ENCODE measurements around the gene TNC. TPM values are rescaled to one million over a fixed set of nuclear protein-coding genes. Genes with fewer than 3 reads are reported as not detected.

TNC gene
- polyA plus RNA-seq, 3 donors: 0.02 TPM; not detected in 2

DNA sequence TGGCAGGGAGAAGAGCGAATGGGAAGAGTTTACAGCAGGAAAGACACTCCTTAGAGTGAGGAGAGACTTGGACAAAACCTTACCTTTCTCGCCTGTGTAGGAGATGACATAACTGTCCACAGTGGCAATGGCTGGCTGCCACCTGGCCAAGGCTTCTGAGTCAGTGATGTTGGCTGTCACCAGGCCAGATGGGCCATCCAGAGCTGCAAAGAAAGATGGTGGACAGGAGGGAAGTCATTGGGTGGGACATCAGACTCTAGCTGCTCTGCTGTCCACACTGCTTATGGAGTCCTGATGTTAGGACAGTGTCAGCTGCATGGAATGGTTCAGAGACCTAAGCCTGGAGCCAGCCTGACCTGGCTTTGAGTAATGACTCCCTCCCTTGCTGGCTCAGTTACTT is 79.8 kb downstream of the TNC start:
- Histone ChIP-seq H3K36me3 (replicated peaks in 1 of 2; ENCODE audit: control insufficient read depth in 1 of 2, insufficient read depth in 2 of 2, low read length in 2 of 2) (no peaks in the 10 kb centered on the region), H3K27me3 (ENCODE audit: control insufficient read depth in 2 of 2, insufficient read depth in 2 of 2, low read length in 2 of 2) (peaks cover 18 to 23% of the 10 kb centered on the region in 2 donors), H4K20me1 (ENCODE audit: insufficient read depth, low read length) (no peaks in the 10 kb centered on the region), H3K9me3 (replicated peaks in 1 of 2; ENCODE audit: control insufficient read depth in 1 of 2, insufficient read depth in 1 of 2, low read length in 2 of 2) (no peaks in the 10 kb centered on the region), H2AFZ (ENCODE audit: insufficient read depth, low read depth, low read length, poor library complexity, severe bottlenecking) (no peak overlapping the region), H3K27ac (ENCODE audit: low read depth in 1 of 2, low read length in 2 of 2) (no peak overlapping the region), H3K9ac (ENCODE audit: insufficient read depth, low read length, poor library complexity, severe bottlenecking) (no peak overlapping the region), H3K79me2 (ENCODE audit: insufficient read depth, low read length) (no peaks in the 10 kb centered on the region), H3K4me1 (ENCODE audit: control insufficient read depth in 1 of 2, insufficient read depth in 2 of 2, low read length in 2 of 2) (peaks cover 27 to 29% of the 10 kb centered on the region in 2 donors), H3K4me3 (replicated peaks in 1 of 3; ENCODE audit: low read depth in 2 of 3, low read length in 3 of 3) (no peak overlapping the region), H3K4me2 (replicated peaks; ENCODE audit: extremely low read depth, low read length, poor library complexity, severe bottlenecking) (no peak overlapping the region)
- Mint-ChIP-seq H3K36me3 (no peaks in the 10 kb centered on the region), H3K27me3 (ENCODE audit: low read depth in 3 of 3) (peaks cover 12 to 28% (median 19%) of the 10 kb centered on the region in 3 donors), H3K4me3 (no peak overlapping the region), H3K4me1 (peaks cover 27% of the 10 kb centered on the region), H3K9me3 (peaks cover 0 to 3% (median 0%) of the 10 kb centered on the region in 7 donors), H3K27ac (no peak overlapping the region)
- no peak for DNase-seq
- intact Hi-C loops (cut with micrococcal nuclease): no loop called here
- TF ChIP-seq CTCF (IDR thresholded peaks at IDR 0.05): no peak
- WGBS (ENCODE audit: insufficient coverage): 100% methylated on average over 1 of the region's 2 CpGs

DNA sequence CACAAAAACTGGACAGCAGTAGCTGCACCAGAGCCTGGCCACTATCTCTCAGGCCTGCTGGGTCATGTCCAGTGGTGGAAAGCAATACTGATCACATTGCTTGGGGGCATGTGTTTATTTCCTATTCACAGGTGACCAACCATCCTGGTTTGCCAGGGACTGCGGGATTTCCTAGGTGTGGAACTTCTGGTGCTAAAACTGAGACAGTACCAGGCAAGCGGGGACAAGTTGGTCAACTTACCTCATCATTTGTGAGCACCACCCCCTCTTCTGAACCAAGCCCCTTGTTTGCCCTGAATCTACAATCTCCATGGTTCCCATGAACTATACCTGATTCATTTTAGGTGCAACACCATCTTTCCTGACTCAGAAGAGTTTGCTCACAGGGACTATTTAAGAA is 81.3 kb downstream of the TNC start:
- intact Hi-C loops (cut with micrococcal nuclease): no loop called here
- H3K27ac Mint-ChIP-seq: no peak overlapping the region

More for the DNA sequence above, 81.3 kb downstream of the TNC start:
- peaks cover 13 to 16% of the 10 kb centered on the region in 2 donors for H3K27me3 ChIP-seq (ENCODE audit: control insufficient read depth in 2 of 2, insufficient read depth in 2 of 2, low read length in 2 of 2)
- Mint-ChIP-seq H3K4me3 (no peak overlapping the region), H3K4me1 (peaks cover 18% of the 10 kb centered on the region), H3K27me3 (ENCODE audit: low read depth in 3 of 3) (peaks cover 5 to 16% (median 13%) of the 10 kb centered on the region in 3 donors), H3K36me3 (no peaks in the 10 kb centered on the region), H3K9me3 (peaks cover 0 to 3% (median 0%) of the 10 kb centered on the region in 7 donors)
- H3K4me2 ChIP-seq (replicated peaks; ENCODE audit: extremely low read depth, low read length, poor library complexity, severe bottlenecking): no peak overlapping the region
- no peaks in the 10 kb centered on the region for H3K36me3 ChIP-seq (replicated peaks in 1 of 2; ENCODE audit: control insufficient read depth in 1 of 2, insufficient read depth in 2 of 2, low read length in 2 of 2)
- no peaks in the 10 kb centered on the region for H3K79me2 ChIP-seq (ENCODE audit: insufficient read depth, low read length)
- H3K4me1 ChIP-seq (ENCODE audit: control insufficient read depth in 1 of 2, insufficient read depth in 2 of 2, low read length in 2 of 2): peaks cover 17 to 19% of the 10 kb centered on the region in 2 donors
- WGBS (ENCODE audit: insufficient coverage): 100% methylated on average over 2 of the region's 2 CpGs
- no peak overlapping the region for H3K27ac ChIP-seq (ENCODE audit: low read depth in 1 of 2, low read length in 2 of 2)
- no peak for TF ChIP-seq CTCF (IDR thresholded peaks at IDR 0.05)
- DNase-seq: no peak
- no peak overlapping the region for H3K4me3 ChIP-seq (replicated peaks in 1 of 3; ENCODE audit: low read depth in 2 of 3, low read length in 3 of 3)
- H3K9me3 ChIP-seq (replicated peaks in 1 of 2; ENCODE audit: control insufficient read depth in 1 of 2, insufficient read depth in 1 of 2, low read length in 2 of 2): no peaks in the 10 kb centered on the region
- H2AFZ ChIP-seq (ENCODE audit: insufficient read depth, low read depth, low read length, poor library complexity, severe bottlenecking): no peak overlapping the region
- no peaks in the 10 kb centered on the region for H4K20me1 ChIP-seq (ENCODE audit: insufficient read depth, low read length)
- H3K9ac ChIP-seq (ENCODE audit: insufficient read depth, low read length, poor library complexity, severe bottlenecking): no peak overlapping the region
